HepG2 (cell line): ENCODE measurements around the gene NT5DC1. TPM values are rescaled to one million over a fixed set of nuclear protein-coding genes. Genes with fewer than 3 reads are reported as not detected.

ENCODE experiments used
- ATAC-seq: fragments of 200-7000 bp; cut with Tn5 transposase; 3 replicates; pipeline ENCODE4 v1.9.1; 2020; ENCODE audit warnings: mild to moderate bottlenecking, moderate library complexity
- BruUV-seq: library from RNA; stranded (reverse); fragments of 400-500 nt; replicated peaks from 2 replicates; lab custom pipeline; 2021; lab: Mats Ljungman, UMichigan
- CTCF ChIA-PET: fragments of 300-600 bp; formaldehyde crosslinking; extraction: SDS; loops from one replicate; lab custom pipeline; 2021; ENCODE audit warnings: low total read pairs, inconsistent platforms, low intra/inter-chr PET ratio; lab: Yijun Ruan, JAX
- POLR2A ChIA-PET: fragments of 350-600 bp; sonication (Branson Sonifier 250); formaldehyde crosslinking; loops from one replicate; lab custom pipeline; 2020; ENCODE audit warnings: antibody characterized with exemption, inconsistent platforms; lab: Yijun Ruan, JAX
- DNase-seq: peaks from one replicate; pipeline ENCODE4 v3.0.0-alpha.2; 2015; ENCODE audit warnings: low spot score
- FAIRE-seq: peaks from 3 replicates; lab custom pipeline; 2011; peaks lifted over from hg19 to GRCh38; lab: Jason Lieb, UNC
- H2AFZ ChIP-seq: one replicate; pipeline ENCODE4 v1.6.1; 2011; ENCODE audit warnings: low read length, inconsistent platforms
- H3K27ac ChIP-seq: fragments of 300-600 bp; 3 replicates; pipeline ENCODE4 v1.8.0; 2011; ENCODE audit warnings: mixed run types, mild to moderate bottlenecking, mixed read lengths, low read length, inconsistent platforms; ENCODE audit not compliant: insufficient read depth; ENCODE audit errors: extremely low read length
- H3K27me3 ChIP-seq, 2 experiments: fragments of 200-600 bp in 1 of 2; 2 replicates in 1 of 2; 3 replicates in 1 of 2; pipeline versions ENCODE4 v1.6.0 to v1.8.0; 2011; ENCODE audit warnings: low read length in 2 of 2, mild to moderate bottlenecking in 2 of 2, moderate library complexity in 2 of 2, inconsistent platforms in 1 of 2; ENCODE audit not compliant: insufficient read depth in 2 of 2, control insufficient read depth in 1 of 2
- H3K36me3 ChIP-seq, 2 experiments: fragments of 200-600 bp in 1 of 2; replicated peaks in 1 of 2; 2 replicates in 1 of 2; 3 replicates in 1 of 2; pipeline versions ENCODE4 v1.5.1 to v1.8.0; 2011; ENCODE audit warnings: low read length in 2 of 2, inconsistent platforms in 1 of 2; ENCODE audit not compliant: insufficient read depth in 2 of 2, control insufficient read depth in 1 of 2
- H3K4me1 ChIP-seq: 2 replicates; pipeline ENCODE4 v1.5.1; 2012; ENCODE audit warnings: low read length, inconsistent platforms; ENCODE audit not compliant: insufficient read depth
- H3K4me2 ChIP-seq: 2 replicates; pipeline ENCODE4 v1.6.0; 2011; ENCODE audit warnings: low read depth, low read length, inconsistent platforms
- H3K4me3 ChIP-seq, 3 experiments: fragments of 200-600 bp in 1 of 3; sonication (generic), shearing (Covaris generic) in 1 of 3; replicated peaks in 1 of 3; 2 replicates each; pipeline ENCODE4 v1.5.1; 2011 to 2016; ENCODE audit warnings: low read length in 3 of 3, inconsistent platforms in 2 of 3, low read depth in 2 of 3, mild to moderate bottlenecking in 2 of 3, control low read depth in 1 of 3, mixed read lengths in 1 of 3; ENCODE audit not compliant: insufficient read depth in 1 of 3
- H3K79me2 ChIP-seq: one replicate; pipeline ENCODE4 v1.6.1; 2011; ENCODE audit warnings: low read length, inconsistent platforms; ENCODE audit not compliant: insufficient read depth
- H3K9ac ChIP-seq: 2 replicates; pipeline ENCODE4 v1.6.0; 2011; ENCODE audit warnings: mild to moderate bottlenecking, low read depth, low read length, inconsistent platforms; ENCODE audit not compliant: insufficient read depth
- H3K9me3 ChIP-seq: 2 replicates; pipeline ENCODE4 v1.5.1; 2012; ENCODE audit warnings: mild to moderate bottlenecking, low read length
- H4K20me1 ChIP-seq: 2 replicates; pipeline ENCODE4 v1.6.0; 2011; ENCODE audit warnings: inconsistent platforms, mild to moderate bottlenecking, low read length, moderate library complexity; ENCODE audit not compliant: insufficient read depth
- AKAP8 ChIP-seq: sonication (generic); formaldehyde crosslinking; IDR thresholded peaks from 2 replicates; pipeline ENCODE4 v1.5.1; 2020; ENCODE audit warnings: mild to moderate bottlenecking, missing genetic modification reagents
- DZIP1 ChIP-seq: sonication (generic); formaldehyde crosslinking; IDR thresholded peaks from 2 replicates; pipeline ENCODE4 v1.5.0; 2020; ENCODE audit warnings: mild to moderate bottlenecking, missing genetic modification reagents
- GMEB1 ChIP-seq: sonication (generic); formaldehyde crosslinking; IDR thresholded peaks from 2 replicates; pipeline ENCODE4 v1.5.1; 2020; ENCODE audit warnings: missing genetic modification reagents, mild to moderate bottlenecking, borderline replicate concordance
- JUNB ChIP-seq: sonication (generic); formaldehyde crosslinking; IDR thresholded peaks from 2 replicates; pipeline ENCODE4 v1.8.0; 2022; ENCODE audit warnings: missing genetic modification reagents, mild to moderate bottlenecking, borderline replicate concordance
- KLF12 ChIP-seq: sonication (generic); formaldehyde crosslinking; IDR thresholded peaks from 2 replicates; pipeline ENCODE4 v1.4.0; 2020; ENCODE audit warnings: missing genetic modification reagents, borderline replicate concordance
- PTBP1 ChIP-seq: fragments of 200-400 bp; formaldehyde crosslinking; IDR thresholded peaks from 2 replicates; pipeline ENCODE4 v1.6.1; 2018; ENCODE audit warnings: low read length, low read depth; ENCODE audit not compliant: poor library complexity, severe bottlenecking
- RARG ChIP-seq: sonication (generic); formaldehyde crosslinking; IDR thresholded peaks from 2 replicates; pipeline ENCODE4 v1.4.0; 2020; ENCODE audit warnings: low read depth, mild to moderate bottlenecking, missing genetic modification reagents
- SETDB1 ChIP-seq: sonication (generic); formaldehyde crosslinking; IDR thresholded peaks from 2 replicates; pipeline ENCODE4 v1.5.1; 2020; ENCODE audit warnings: missing genetic modification reagents, mild to moderate bottlenecking, borderline replicate concordance
- SKIL ChIP-seq: sonication (generic); formaldehyde crosslinking; IDR thresholded peaks from 2 replicates; pipeline ENCODE4 v1.8.0; 2022; ENCODE audit warnings: missing genetic modification reagents, mild to moderate bottlenecking, moderate library complexity, borderline replicate concordance
- SP4 ChIP-seq: sonication (generic); formaldehyde crosslinking; IDR thresholded peaks from 2 replicates; pipeline ENCODE4 v1.8.1; 2023; ENCODE audit warnings: mild to moderate bottlenecking, missing genetic modification reagents
- ZBTB26 ChIP-seq: IDR thresholded peaks from 2 replicates; pipeline ENCODE4 v1.6.1; 2016; ENCODE audit warnings: missing compliant biosample characterization, missing genetic modification reagents, borderline replicate concordance
- ZNF207 ChIP-seq: fragments of 450-650 bp; IDR thresholded peaks from 2 replicates; pipeline ENCODE4 v1.6.1; 2016; ENCODE audit warnings: antibody characterized with exemption, borderline replicate concordance
- WGBS: methylation state at CpG from one replicate; pipeline ENCODE4 v1.1.6; 2017; ENCODE audit warnings: low lambda C conversion rate; 5-methylcytosine and 5-hydroxymethylcytosine counted together
- in situ Hi-C: cut with HindIII; loops from 2 replicates; pipeline ENCODE4 v1.10.0; 2017; ENCODE audit warnings: low pct_unique_long_range_greater_than_20kb; ENCODE audit not compliant: extremely low pct_ligation_motif_present
- intact Hi-C: fragments of 100-400 bp; cut with micrococcal nuclease; formaldehyde crosslinking; loops from one replicate; pipeline ENCODE4 v1.10.0; 2022; ENCODE audit not compliant: unreplicated experiment
- polyA plus RNA-seq, 8 experiments: library from polyadenylated mRNA; depleted of rRNA in 3 of 8; stranded (reverse) in 7 of 8; unstranded in 1 of 8; fragments of >200 nt; fragmentation: Illumina TruSeq in 4 of 8; extraction: Trizol in 4 of 8; gene quantifications; 2 replicates each; pipeline versions ENCODE4 v1.2.1 to v1.2.3, GENCODE V29; 2011 to 2016; ENCODE audit warnings: low read depth in 4 of 8, missing spikeins in 1 of 8, mixed read lengths in 1 of 8; ENCODE audit not compliant: insufficient read depth in 1 of 8
- total RNA-seq, 5 experiments: library from RNA; depleted of rRNA; stranded (reverse); fragments of >200 nt; fragmentation: Illumina TruSeq; extraction: Trizol; gene quantifications; 2 replicates each; pipeline ENCODE4 v1.2.3, GENCODE V29; 2016; ENCODE audit warnings: low read depth in 1 of 5
- TF ChIP-seq, protein P1 (sequence below): sonication (generic); formaldehyde crosslinking; IDR thresholded peaks from 2 replicates; pipeline ENCODE4 v1.8.0; 2022; ENCODE audit warnings: mild to moderate bottlenecking, missing genetic modification reagents, moderate library complexity
- TF ChIP-seq, protein P2 (sequence below): sonication (generic); formaldehyde crosslinking; IDR thresholded peaks from 2 replicates; pipeline ENCODE4 v1.4.0; 2020; ENCODE audit warnings: mild to moderate bottlenecking, low read depth, missing genetic modification reagents

NT5DC1 gene
- total and polyA plus RNA-seq, 2 of the 13 experiments (the other 11 are each of a cell fraction or from before 2014, with no cell fraction given), result 27.0 to 56.1 TPM

GRCh38 chr6:116078522-116078921 lies 22.1 kb upstream of the NT5DC1 start:
- no peaks in the 10 kb centered on the region for H3K36me3 ChIP-seq
- H4K20me1 ChIP-seq, result no peaks in the 10 kb centered on the region
- WGBS, result 77% methylated on average over 3 of the region's 3 CpGs
- ATAC-seq (peak; percentile 51; the same call in 2 of the 3 replicates), FAIRE-seq (peak; percentile 32), DNase-seq (no peak)
- H3K4me3 ChIP-seq, result no peak overlapping the region
- ChIA-PET POLR2A (no interaction called here), CTCF (no interaction called here)
- no peaks in the 10 kb centered on the region for H3K79me2 ChIP-seq
- no peak overlapping the region for H3K9ac ChIP-seq
- peaks cover 32% of the 10 kb centered on the region for H3K4me1 ChIP-seq
- no TSS peak for BruUV-seq
- intact Hi-C loops (no loop called here), in situ Hi-C loops (no loop called here)
- H3K4me2 ChIP-seq, result no peak overlapping the region
- H3K9me3 ChIP-seq, result no peaks in the 10 kb centered on the region
- H2AFZ ChIP-seq, result no peak overlapping the region
- no peaks in the 10 kb centered on the region for H3K27me3 ChIP-seq
- no peak overlapping the region for H3K27ac ChIP-seq
- no peak for TF ChIP-seq SP4 (CRISPR knock-in tag)
- TF ChIP-seq SKIL (CRISPR knock-in tag), result no peak
- no peak for TF ChIP-seq ZNF207
- TF ChIP-seq PTBP1, result no peak
- no peak for TF ChIP-seq RARG (CRISPR knock-in tag)
- TF ChIP-seq AKAP8 (CRISPR knock-in tag), result no peak
- no peak for TF ChIP-seq SETDB1 (CRISPR knock-in tag)
- no peak for TF ChIP-seq KLF12 (CRISPR knock-in tag)
- TF ChIP-seq GMEB1 (CRISPR knock-in tag), result no peak
- TF ChIP-seq, protein P1, sequence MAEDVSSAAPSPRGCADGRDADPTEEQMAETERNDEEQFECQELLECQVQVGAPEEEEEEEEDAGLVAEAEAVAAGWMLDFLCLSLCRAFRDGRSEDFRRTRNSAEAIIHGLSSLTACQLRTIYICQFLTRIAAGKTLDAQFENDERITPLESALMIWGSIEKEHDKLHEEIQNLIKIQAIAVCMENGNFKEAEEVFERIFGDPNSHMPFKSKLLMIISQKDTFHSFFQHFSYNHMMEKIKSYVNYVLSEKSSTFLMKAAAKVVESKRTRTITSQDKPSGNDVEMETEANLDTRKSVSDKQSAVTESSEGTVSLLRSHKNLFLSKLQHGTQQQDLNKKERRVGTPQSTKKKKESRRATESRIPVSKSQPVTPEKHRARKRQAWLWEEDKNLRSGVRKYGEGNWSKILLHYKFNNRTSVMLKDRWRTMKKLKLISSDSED, result no peak
- no peak for TF ChIP-seq JUNB
- no peak for TF ChIP-seq ZBTB26
- TF ChIP-seq, protein P2, sequence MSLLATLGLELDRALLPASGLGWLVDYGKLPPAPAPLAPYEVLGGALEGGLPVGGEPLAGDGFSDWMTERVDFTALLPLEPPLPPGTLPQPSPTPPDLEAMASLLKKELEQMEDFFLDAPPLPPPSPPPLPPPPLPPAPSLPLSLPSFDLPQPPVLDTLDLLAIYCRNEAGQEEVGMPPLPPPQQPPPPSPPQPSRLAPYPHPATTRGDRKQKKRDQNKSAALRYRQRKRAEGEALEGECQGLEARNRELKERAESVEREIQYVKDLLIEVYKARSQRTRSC (CRISPR knock-in tag), result no peak
- no peak for TF ChIP-seq DZIP1 (CRISPR knock-in tag)
